ENCODE measurements around the gene SH3BP2.

The SH3BP2 gene

GRCh38 chr4:2837110-2837903 is 44.4 kb downstream of the SH3BP2 start:
- Histone ChIP-seq H3K9ac (ENCODE audit: low read length) (peak overlapping the region; percentile 55), H3K27me3 (ENCODE audit: insufficient read depth, low read length) (no peaks in the 10 kb centered on the region), H2AFZ (ENCODE audit: low read length) (no peak overlapping the region), H4K20me1 (ENCODE audit: insufficient read depth, low read length) (no peaks in the 10 kb centered on the region), H3K9me3 (ENCODE audit: low read length) (no peaks in the 10 kb centered on the region; the same call in 1 of the 2 replicates), H3K4me1 (ENCODE audit: insufficient read depth, low read length, severe bottlenecking) (peaks cover 23% of the 10 kb centered on the region), H3K4me3 (ENCODE audit: low read depth, low read length, poor library complexity, severe bottlenecking) (peak overlapping the region; percentile 52), H3K27ac (ENCODE audit: low read depth, low read length, poor library complexity, severe bottlenecking) (peak overlapping the region; percentile 60), H3K79me2 (ENCODE audit: insufficient read depth, low read length) (no peaks in the 10 kb centered on the region), H3K4me2 (ENCODE audit: low read length) (peak overlapping the region; percentile 57), H3F3A (ENCODE audit: insufficient read depth, low read length) (no peaks in the 10 kb centered on the region), H3K9me2 (ENCODE audit: low read depth, low read length) (no peaks in the 10 kb centered on the region), H3K36me3 (ENCODE audit: insufficient read depth, low read length) (no peaks in the 10 kb centered on the region)
- no peak for TF ChIP-seq EZH2 (IDR thresholded peaks at IDR 0.05; ENCODE audit: borderline replicate concordance, low read length)
- no peak for TF ChIP-seq CTCF (IDR thresholded peaks at IDR 0.05; ENCODE audit: low read length)

- Histone ChIP-seq H3K9ac (ENCODE audit: low read length) (peak overlapping the region; percentile 55), H3K4me1 (ENCODE audit: insufficient read depth, low read length, severe bottlenecking) (peaks cover 20% of the 10 kb centered on the region), H3K9me3 (ENCODE audit: low read length) (no peaks in the 10 kb centered on the region; the same call in 1 of the 2 replicates), H3K27me3 (ENCODE audit: insufficient read depth, low read length) (no peaks in the 10 kb centered on the region), H3K79me2 (ENCODE audit: insufficient read depth, low read length) (no peaks in the 10 kb centered on the region), H3K4me3 (ENCODE audit: low read depth, low read length, poor library complexity, severe bottlenecking) (peak overlapping the region; percentile 52), H3K4me2 (ENCODE audit: low read length) (peak overlapping the region; percentile 57), H3K9me2 (ENCODE audit: low read depth, low read length) (no peaks in the 10 kb centered on the region), H4K20me1 (ENCODE audit: insufficient read depth, low read length) (no peaks in the 10 kb centered on the region), H3K36me3 (ENCODE audit: insufficient read depth, low read length) (no peaks in the 10 kb centered on the region), H3F3A (ENCODE audit: insufficient read depth, low read length) (no peaks in the 10 kb centered on the region), H3K27ac (ENCODE audit: low read depth, low read length, poor library complexity, severe bottlenecking) (peak overlapping the region; percentile 60), H2AFZ (ENCODE audit: low read length) (peak overlapping the region; percentile 95)
- no peak for TF ChIP-seq EZH2 (IDR thresholded peaks at IDR 0.05; ENCODE audit: borderline replicate concordance, low read length)
- no peak for TF ChIP-seq CTCF (IDR thresholded peaks at IDR 0.05; ENCODE audit: low read length)
Observed at GRCh38 chr4:2837904-2838496, 45.1 kb downstream of the SH3BP2 start.

- H3F3A ChIP-seq (ENCODE audit: insufficient read depth, low read length) = no peaks in the 10 kb centered on the region
- no peak overlapping the region for H3K9ac ChIP-seq (ENCODE audit: low read length)
- H3K36me3 ChIP-seq (ENCODE audit: insufficient read depth, low read length) = no peaks in the 10 kb centered on the region
- no peak overlapping the region for H3K27ac ChIP-seq (ENCODE audit: low read depth, low read length, poor library complexity, severe bottlenecking)
- no peaks in the 10 kb centered on the region for H3K27me3 ChIP-seq (ENCODE audit: insufficient read depth, low read length)
- no peaks in the 10 kb centered on the region for H3K79me2 ChIP-seq (ENCODE audit: insufficient read depth, low read length)
- peak overlapping the region; percentile 57; the same call in 1 of the 2 replicates for H3K4me2 ChIP-seq (ENCODE audit: low read length)
- H2AFZ ChIP-seq (ENCODE audit: low read length) = no peak overlapping the region
- no peaks in the 10 kb centered on the region for H4K20me1 ChIP-seq (ENCODE audit: insufficient read depth, low read length)
- no peaks in the 10 kb centered on the region for H3K9me2 ChIP-seq (ENCODE audit: low read depth, low read length)
- TF ChIP-seq EZH2 (IDR thresholded peaks at IDR 0.05; ENCODE audit: borderline replicate concordance, low read length) = no peak
- TF ChIP-seq CTCF (IDR thresholded peaks at IDR 0.05; ENCODE audit: low read length) = no peak
- no peaks in the 10 kb centered on the region; the same call in 1 of the 2 replicates for H3K9me3 ChIP-seq (ENCODE audit: low read length)
- H3K4me1 ChIP-seq (ENCODE audit: insufficient read depth, low read length, severe bottlenecking) = peaks cover 22% of the 10 kb centered on the region
- no peak overlapping the region for H3K4me3 ChIP-seq (ENCODE audit: low read depth, low read length, poor library complexity, severe bottlenecking)
Observed at GRCh38 chr4:2839060-2839459, 46.2 kb downstream of the SH3BP2 start.
